ENCODE measurements around the gene TJP1. TPM values are rescaled to one million over a fixed set of nuclear protein-coding genes. Genes with fewer than 3 reads are reported as not detected.
"Not testable (repeated sequence)": the region's sequence is repeated elsewhere in the genome, so short reads cannot be mapped to it uniquely, and the experiment has no call there.

Gene TJP1
- total RNA-seq, 1 experiment from 2014 or later: 159 TPM

DNA sequence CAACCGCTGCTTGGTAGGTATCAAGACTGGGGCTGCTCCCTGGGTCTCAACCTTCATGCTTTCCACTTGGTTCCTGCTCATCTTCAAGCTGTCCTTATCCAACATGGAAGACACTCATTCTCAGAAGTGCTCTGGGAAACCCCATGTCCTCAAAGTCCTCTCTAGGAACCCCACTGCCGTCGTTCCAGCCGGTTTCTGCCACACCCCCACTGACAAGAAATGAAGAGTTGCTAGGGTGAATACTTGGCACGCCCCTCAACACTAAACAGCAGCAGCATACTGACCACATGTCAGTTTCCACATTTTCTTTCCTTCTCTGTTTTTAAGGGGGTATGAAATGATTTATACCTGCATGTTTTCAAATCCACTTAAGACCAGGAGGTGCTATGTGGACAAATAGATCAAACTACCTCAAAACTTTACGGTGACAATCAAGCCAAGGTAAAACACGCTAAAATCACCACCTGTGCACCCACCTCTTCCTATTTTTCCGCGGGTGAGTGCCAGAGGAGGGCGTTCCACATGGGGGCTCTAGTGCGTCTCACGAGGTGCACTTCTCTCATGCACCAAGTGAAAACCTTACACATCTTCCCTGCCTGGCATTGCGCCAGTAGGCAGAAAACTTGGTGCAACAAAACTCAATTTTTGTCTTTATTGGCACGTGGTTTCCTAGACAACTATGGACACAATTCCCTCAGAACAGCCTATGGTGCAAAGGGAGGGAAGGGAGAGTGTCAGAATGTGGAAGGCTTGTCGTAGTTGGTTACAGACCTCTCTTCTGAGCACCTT lies 125.1 kb downstream of the TJP1 start:
- intact Hi-C loops (cut with micrococcal nuclease; ENCODE audit: unreplicated experiment): no loop called here
- no TSS peak for BruUV-seq (replicated peaks)
- TF ChIP-seq EZH2 (IDR thresholded peaks at IDR 0.05; ENCODE audit: low read depth): no peak
- TF ChIP-seq, protein P1, sequence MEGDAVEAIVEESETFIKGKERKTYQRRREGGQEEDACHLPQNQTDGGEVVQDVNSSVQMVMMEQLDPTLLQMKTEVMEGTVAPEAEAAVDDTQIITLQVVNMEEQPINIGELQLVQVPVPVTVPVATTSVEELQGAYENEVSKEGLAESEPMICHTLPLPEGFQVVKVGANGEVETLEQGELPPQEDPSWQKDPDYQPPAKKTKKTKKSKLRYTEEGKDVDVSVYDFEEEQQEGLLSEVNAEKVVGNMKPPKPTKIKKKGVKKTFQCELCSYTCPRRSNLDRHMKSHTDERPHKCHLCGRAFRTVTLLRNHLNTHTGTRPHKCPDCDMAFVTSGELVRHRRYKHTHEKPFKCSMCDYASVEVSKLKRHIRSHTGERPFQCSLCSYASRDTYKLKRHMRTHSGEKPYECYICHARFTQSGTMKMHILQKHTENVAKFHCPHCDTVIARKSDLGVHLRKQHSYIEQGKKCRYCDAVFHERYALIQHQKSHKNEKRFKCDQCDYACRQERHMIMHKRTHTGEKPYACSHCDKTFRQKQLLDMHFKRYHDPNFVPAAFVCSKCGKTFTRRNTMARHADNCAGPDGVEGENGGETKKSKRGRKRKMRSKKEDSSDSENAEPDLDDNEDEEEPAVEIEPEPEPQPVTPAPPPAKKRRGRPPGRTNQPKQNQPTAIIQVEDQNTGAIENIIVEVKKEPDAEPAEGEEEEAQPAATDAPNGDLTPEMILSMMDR (conservative IDR thresholded peaks at IDR 0.05): no peak
- no peaks in the 10 kb centered on the region; the same call in 1 of the 2 replicates for H4K20me1 ChIP-seq (ENCODE audit: insufficient read depth)
- ChIA-PET POLR2A (ENCODE audit: unreplicated experiment) (no interaction called here), CTCF (no interaction called here)
- no peaks in the 10 kb centered on the region for H3K27me3 ChIP-seq (ENCODE audit: insufficient read depth, low read depth)
- H3K79me2 ChIP-seq (ENCODE audit: low read depth): no peaks in the 10 kb centered on the region
- H3K27ac ChIP-seq: no peak overlapping the region
- no peak overlapping the region for H3K4me2 ChIP-seq
- no peak overlapping the region for H3K4me3 ChIP-seq
- H3K36me3 ChIP-seq (ENCODE audit: low read depth): no peaks in the 10 kb centered on the region
- H3F3A ChIP-seq (ENCODE audit: insufficient read depth, low read depth): no peaks in the 10 kb centered on the region; the same call in 1 of the 2 replicates
- no peaks in the 10 kb centered on the region for H3K4me1 ChIP-seq (replicated peaks; ENCODE audit: insufficient read depth)
- no peak overlapping the region for H2AFZ ChIP-seq
- H3K9me3 ChIP-seq (ENCODE audit: insufficient read depth, low read depth): no peaks in the 10 kb centered on the region
- DNase-seq: no peak
- no peaks in the 10 kb centered on the region for H3K9me2 ChIP-seq (ENCODE audit: insufficient read depth)

DNA sequence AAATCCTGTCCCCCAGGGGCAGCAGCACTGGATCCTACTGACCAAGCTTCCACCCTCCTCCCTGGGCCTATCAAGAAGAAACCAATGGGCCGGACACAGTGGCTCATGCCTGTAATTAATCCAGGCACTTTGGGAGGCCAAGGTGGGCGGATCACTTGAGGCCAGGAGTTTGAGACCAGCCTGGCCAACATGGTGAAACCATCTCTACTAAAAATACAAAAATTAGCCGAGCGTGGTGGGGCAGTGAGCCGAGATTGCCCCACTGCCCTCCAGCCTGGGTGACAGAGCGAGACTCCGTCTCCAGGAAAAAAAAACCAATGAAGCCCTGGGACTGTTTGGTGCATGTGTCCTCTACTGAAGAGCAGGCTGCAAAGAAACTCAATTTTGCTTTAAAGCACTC lies 125.8 kb downstream of the TJP1 start:
- not testable (repeated sequence) for H3K27ac ChIP-seq

DNA sequence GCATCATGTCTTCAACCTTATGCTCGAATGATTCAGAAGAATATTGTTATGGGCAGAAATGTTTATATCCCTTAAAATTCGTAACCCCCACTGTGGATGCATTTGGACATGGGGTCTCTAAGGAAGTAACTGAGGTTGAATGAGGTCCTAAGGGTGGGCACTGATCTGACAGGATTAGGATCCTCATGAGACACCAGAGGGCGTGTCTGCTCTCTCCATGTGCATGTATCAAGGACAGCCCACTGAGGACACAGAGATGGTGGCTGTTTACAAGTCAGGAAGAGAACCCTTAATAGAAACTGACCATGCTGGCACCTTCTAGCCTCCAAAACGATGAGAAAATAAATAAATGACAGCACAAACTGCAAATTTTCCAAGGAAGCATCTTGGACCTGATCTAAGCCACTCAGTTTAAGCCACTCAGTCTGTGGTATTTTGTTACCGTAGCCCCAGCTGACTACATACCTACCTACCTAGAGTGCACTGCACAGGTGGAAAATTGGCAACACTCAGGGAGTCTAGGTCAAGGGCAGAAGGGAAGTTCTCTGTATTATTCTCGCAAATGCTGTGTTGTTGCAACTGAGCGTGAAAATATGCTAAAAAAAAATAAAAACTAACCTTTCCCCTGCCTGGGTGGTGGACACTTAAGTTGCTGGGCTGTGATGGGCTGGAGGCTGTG lies 126.6 kb downstream of the TJP1 start:
- Histone ChIP-seq H3K9me3 (ENCODE audit: insufficient read depth, low read depth) (no peaks in the 10 kb centered on the region), H3K27me3 (ENCODE audit: insufficient read depth, low read depth) (no peaks in the 10 kb centered on the region), H3K4me2 (no peak overlapping the region), H3K36me3 (ENCODE audit: low read depth) (no peaks in the 10 kb centered on the region), H3K4me3 (no peak overlapping the region), H3F3A (ENCODE audit: insufficient read depth, low read depth) (no peaks in the 10 kb centered on the region; the same call in 1 of the 2 replicates), H3K4me1 (replicated peaks; ENCODE audit: insufficient read depth) (no peaks in the 10 kb centered on the region), H3K9me2 (ENCODE audit: insufficient read depth) (no peaks in the 10 kb centered on the region), H3K79me2 (ENCODE audit: low read depth) (no peaks in the 10 kb centered on the region), H4K20me1 (ENCODE audit: insufficient read depth) (no peaks in the 10 kb centered on the region), H2AFZ (no peak overlapping the region), H3K27ac (no peak overlapping the region)
- no TSS peak for BruUV-seq (replicated peaks)
- POLR2A ChIA-PET (ENCODE audit: unreplicated experiment): no interaction called here
- DNase-seq: no peak
- intact Hi-C loops (cut with micrococcal nuclease; ENCODE audit: unreplicated experiment): no loop called here
- TF ChIP-seq EZH2 (IDR thresholded peaks at IDR 0.05; ENCODE audit: low read depth): no peak
- TF ChIP-seq, protein P1 (conservative IDR thresholded peaks at IDR 0.05): no peak
- CTCF ChIA-PET: no interaction called here

More for the DNA sequence above, 125.8 kb downstream of the TJP1 start:
- intact Hi-C loops (cut with micrococcal nuclease; ENCODE audit: unreplicated experiment); POLR2A ChIA-PET (ENCODE audit: unreplicated experiment); H3F3A ChIP-seq (ENCODE audit: insufficient read depth, low read depth); DNase-seq; H3K4me1 ChIP-seq (replicated peaks; ENCODE audit: insufficient read depth); H3K9me2 ChIP-seq (ENCODE audit: insufficient read depth); H2AFZ ChIP-seq; BruUV-seq (replicated peaks); CTCF ChIA-PET; H3K4me2 ChIP-seq; H3K9me3 ChIP-seq (ENCODE audit: insufficient read depth, low read depth); H3K4me3 ChIP-seq; H3K27me3 ChIP-seq (ENCODE audit: insufficient read depth, low read depth); H3K36me3 ChIP-seq (ENCODE audit: low read depth); H3K79me2 ChIP-seq (ENCODE audit: low read depth); H4K20me1 ChIP-seq (ENCODE audit: insufficient read depth): not testable (repeated sequence)

Data from PC-9 (cell line).